Skeletal muscle satellite cell (primary cell): ENCODE data around the gene MOB3A.

Source experiments
- H3K27me3 ChIP-seq: 2 replicates; pipeline ENCODE4 v1.7.0; 2013; ENCODE audit warnings: low read length; ENCODE audit not compliant: control insufficient read depth, insufficient read depth
- H3K36me3 ChIP-seq: 2 replicates; pipeline ENCODE4 v1.7.0; 2013; ENCODE audit warnings: mild to moderate bottlenecking, control low read depth, low read length; ENCODE audit not compliant: insufficient read depth
- H3K4me1 ChIP-seq: 2 replicates; pipeline ENCODE4 v1.7.0; 2013; ENCODE audit warnings: low read length; ENCODE audit not compliant: control insufficient read depth, insufficient read depth
- H3K4me2 ChIP-seq: 2 replicates; pipeline ENCODE4 v1.7.0; 2013; ENCODE audit warnings: mild to moderate bottlenecking, low read length
- H3K4me3 ChIP-seq: 2 replicates; pipeline ENCODE4 v1.7.0; 2013; ENCODE audit warnings: low read length
- H3K9ac ChIP-seq: 2 replicates; pipeline ENCODE4 v1.7.0; 2013; ENCODE audit warnings: mild to moderate bottlenecking, low read depth, low read length, moderate library complexity
- H3K9me3 ChIP-seq: replicated peaks from 2 replicates; pipeline ENCODE4 v1.7.0; 2013; ENCODE audit warnings: mild to moderate bottlenecking, control low read depth, low read length

Gene MOB3A

GRCh38 chr19:2058570-2059421, 37.3 kb downstream of the MOB3A start:
- Histone ChIP-seq H3K9me3 (no peaks in the 10 kb centered on the region), H3K4me3 (peak overlapping the region; percentile 74), H3K36me3 (no peaks in the 10 kb centered on the region), H3K27me3 (no peaks in the 10 kb centered on the region), H3K4me1 (peaks cover 49% of the 10 kb centered on the region), H3K4me2 (peak overlapping the region; percentile 93), H3K9ac (peak overlapping the region; percentile 91)

- H3K4me3 ChIP-seq: no peak overlapping the region
- H3K9me3 ChIP-seq: no peaks in the 10 kb centered on the region
- H3K4me2 ChIP-seq: no peak overlapping the region
- H3K27me3 ChIP-seq: no peaks in the 10 kb centered on the region
- peaks cover 49% of the 10 kb centered on the region for H3K4me1 ChIP-seq
- no peak overlapping the region for H3K9ac ChIP-seq
- H3K36me3 ChIP-seq: no peaks in the 10 kb centered on the region
These were observed 38.3 kb downstream of the MOB3A start for GRCh38 chr19:2057484-2058469.

- Histone ChIP-seq H3K27me3 (no peaks in the 10 kb centered on the region), H3K9ac (no peak overlapping the region), H3K36me3 (no peaks in the 10 kb centered on the region), H3K4me3 (no peak overlapping the region), H3K4me2 (no peak overlapping the region), H3K4me1 (peaks cover 44% of the 10 kb centered on the region), H3K9me3 (no peaks in the 10 kb centered on the region)
These were observed 39.3 kb downstream of the MOB3A start for GRCh38 chr19:2056837-2057192.

DNA sequence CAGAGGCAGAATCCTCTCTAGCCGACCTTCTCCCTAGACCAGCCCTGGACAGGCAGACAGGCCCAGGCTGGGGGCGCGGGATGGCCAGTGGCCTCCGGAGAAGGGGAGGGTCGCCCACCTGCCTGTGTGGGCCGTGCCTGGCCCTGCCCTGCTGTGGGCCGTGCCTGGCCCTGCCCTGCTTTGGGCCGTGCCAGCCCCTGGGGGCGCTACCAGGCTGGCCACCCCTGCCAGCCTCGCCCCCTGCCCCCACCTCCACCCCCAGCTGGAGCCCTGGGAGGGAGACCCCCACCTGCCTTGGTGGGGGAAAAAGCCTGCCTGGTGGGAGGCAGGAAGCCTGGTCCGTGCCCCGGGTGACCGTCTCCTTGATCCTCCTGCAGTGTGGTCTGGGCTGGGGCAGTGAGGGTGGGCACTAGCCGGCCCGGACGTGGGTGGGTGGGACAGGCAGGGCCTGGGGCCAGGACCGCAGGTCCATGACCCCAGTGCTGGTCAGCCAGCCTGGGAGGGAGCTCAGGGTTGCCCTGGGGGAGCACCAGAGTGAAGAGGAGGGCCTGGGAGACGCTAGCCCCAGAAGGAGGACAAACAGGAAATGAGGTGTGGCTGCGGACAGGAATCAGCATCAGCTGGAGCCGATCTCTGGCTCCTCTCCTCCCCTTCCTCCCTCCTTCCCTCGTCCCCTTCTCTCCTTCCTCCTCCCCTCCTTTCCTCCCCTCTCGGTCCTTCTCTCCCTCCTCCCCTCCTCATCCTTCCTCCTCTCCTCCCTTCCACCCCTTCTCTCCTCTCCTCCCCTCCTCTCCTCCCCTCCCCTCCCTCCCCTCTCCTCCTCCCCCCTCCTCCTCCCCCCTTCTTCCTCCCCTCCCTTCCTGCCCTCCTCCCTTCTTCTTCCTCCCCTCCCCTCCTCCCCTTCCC, 39.9 kb downstream of the MOB3A start:
- Histone ChIP-seq H3K36me3 (no peaks in the 10 kb centered on the region), H3K27me3 (no peaks in the 10 kb centered on the region), H3K4me2 (peak overlapping the region; percentile 64), H3K9ac (peak overlapping the region; percentile 75), H3K9me3 (no peaks in the 10 kb centered on the region), H3K4me1 (peaks cover 48% of the 10 kb centered on the region), H3K4me3 (peak overlapping the region; percentile 43)

- Histone ChIP-seq H3K36me3 (no peaks in the 10 kb centered on the region), H3K9me3 (no peaks in the 10 kb centered on the region), H3K4me3 (no peak overlapping the region), H3K27me3 (no peaks in the 10 kb centered on the region), H3K4me2 (no peak overlapping the region), H3K9ac (no peak overlapping the region), H3K4me1 (peaks cover 34% of the 10 kb centered on the region)
These were observed 41.4 kb downstream of the MOB3A start for GRCh38 chr19:2054763-2055162.

DNA sequence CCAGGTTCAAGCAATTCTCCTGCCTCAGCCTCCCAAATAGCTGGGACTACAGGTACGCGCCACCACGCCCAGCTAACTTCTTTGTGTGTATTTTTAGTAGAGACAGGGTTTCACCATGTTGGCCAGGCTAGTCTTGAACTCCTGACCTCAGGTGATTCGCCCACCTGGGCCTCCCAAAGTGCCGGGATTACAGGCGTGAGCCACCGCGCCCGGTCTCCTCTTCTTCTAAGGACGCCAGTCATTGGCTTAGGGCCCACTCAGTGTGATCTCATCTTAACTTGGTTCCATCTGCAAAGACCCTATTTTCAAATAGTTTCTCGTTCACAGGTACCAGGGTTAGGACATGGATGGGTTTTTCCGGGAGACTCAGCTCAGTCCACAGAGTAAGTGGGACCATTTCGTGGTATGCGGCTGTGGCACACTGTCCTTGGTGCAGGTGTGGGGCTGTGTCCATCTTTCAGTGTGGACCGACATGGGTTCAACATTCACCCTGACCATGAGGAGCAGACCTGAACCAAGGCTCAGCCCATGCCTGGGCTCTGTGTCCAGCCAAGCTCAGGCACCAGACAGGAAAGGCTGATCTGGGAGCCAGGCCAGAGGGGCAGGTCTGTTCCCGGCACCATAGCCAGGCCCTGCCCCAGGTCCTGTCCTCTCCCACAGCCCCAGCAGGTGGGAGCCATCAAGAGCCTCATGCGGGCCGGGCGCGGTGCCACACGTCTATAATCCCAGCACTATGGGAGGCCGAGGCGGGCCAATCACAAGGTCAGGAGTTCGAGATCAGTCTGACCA, 42.3 kb downstream of the MOB3A start:
- H3K4me1 ChIP-seq: peaks cover 34% of the 10 kb centered on the region
- no peak overlapping the region for H3K9ac ChIP-seq
- H3K36me3 ChIP-seq: peaks cover under 1% of the 10 kb centered on the region
- H3K27me3 ChIP-seq: no peaks in the 10 kb centered on the region
- no peaks in the 10 kb centered on the region for H3K9me3 ChIP-seq
- H3K4me2 ChIP-seq: no peak overlapping the region
- no peak overlapping the region for H3K4me3 ChIP-seq

GRCh38 chr19:2051773-2052704, 44.1 kb downstream of the MOB3A start:
- H3K36me3 ChIP-seq: peaks cover 5% of the 10 kb centered on the region
- H3K27me3 ChIP-seq: no peaks in the 10 kb centered on the region
- H3K4me1 ChIP-seq: peaks cover 49% of the 10 kb centered on the region
- peak overlapping the region; percentile 91 for H3K4me2 ChIP-seq
- H3K9ac ChIP-seq: peak overlapping the region; percentile 87
- H3K4me3 ChIP-seq: peak overlapping the region; percentile 67
- H3K9me3 ChIP-seq: no peaks in the 10 kb centered on the region

- H3K4me3 ChIP-seq: peak within 1 kb of the TSS; percentile 97
- peak within 1 kb of the TSS; percentile 100 for H3K4me2 ChIP-seq
- H3K9ac ChIP-seq: peak within 1 kb of the TSS; percentile 87
- H3K4me1 ChIP-seq: peaks cover 46% of the 10 kb centered on the region
- H3K27me3 ChIP-seq: no peaks in the 10 kb centered on the region
- peaks cover 11% of the 10 kb centered on the region for H3K36me3 ChIP-seq
- no peaks in the 10 kb centered on the region for H3K9me3 ChIP-seq
These were observed 44.9 kb downstream of the MOB3A start, which contains the start of gene MKNK2 for GRCh38 chr19:2050991-2051772. TSS of gene MKNK2 (minus strand) at chr19:2051244. CDS start at chr19:2050851, 393 bp downstream.

DNA sequence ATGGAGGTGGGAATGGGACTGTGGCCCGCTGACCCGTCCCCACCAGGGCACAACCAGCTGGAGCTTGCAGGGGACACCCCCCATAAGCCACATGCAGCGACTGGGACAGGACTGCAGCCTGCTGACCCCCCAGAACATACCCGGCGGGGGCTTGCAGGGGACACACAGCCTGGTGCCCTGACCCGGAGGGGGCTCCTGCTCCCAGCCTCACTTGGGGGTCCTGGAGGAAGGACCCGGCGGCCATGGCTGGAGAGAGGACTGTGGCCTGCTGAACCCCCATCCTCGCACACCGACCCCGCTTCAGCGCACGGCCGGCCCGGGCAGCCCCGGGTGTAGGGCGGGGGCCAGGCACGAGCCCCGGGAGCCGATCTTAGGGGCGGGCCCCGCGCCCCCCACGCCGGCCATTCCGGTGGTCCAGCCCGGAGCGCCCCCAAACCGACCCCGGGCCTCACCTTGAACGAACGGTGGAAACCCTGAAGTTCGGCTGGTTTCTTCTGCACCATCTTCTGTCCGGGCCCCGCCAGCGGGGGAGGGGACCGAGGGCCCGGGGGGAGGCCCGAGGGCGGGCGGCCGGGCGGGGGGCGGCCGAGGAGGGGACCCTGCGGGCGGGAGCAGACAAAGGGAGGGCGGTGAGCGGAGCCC, 45.7 kb downstream of the MOB3A start:
- peaks cover 17% of the 10 kb centered on the region for H3K36me3 ChIP-seq

More for the DNA sequence above, 45.7 kb downstream of the MOB3A start:
- H3K9ac ChIP-seq: peak overlapping the region; percentile 87
- H3K9me3 ChIP-seq: no peaks in the 10 kb centered on the region
- peak overlapping the region; percentile 100 for H3K4me2 ChIP-seq
- peak overlapping the region; percentile 97 for H3K4me3 ChIP-seq
- no peaks in the 10 kb centered on the region for H3K27me3 ChIP-seq
- H3K4me1 ChIP-seq: peaks cover 39% of the 10 kb centered on the region
